GM12878 (cell line): Measurements from ENCODE around the gene CAMK2D. TPM values are rescaled to one million over a fixed set of nuclear protein-coding genes. Genes with fewer than 3 reads are reported as not detected.

Experiments used
- ATAC-seq: fragments of 200-7000 bp; cut with Tn5 transposase; 3 replicates; pipeline ENCODE4 v1.9.1; 2020; ENCODE audit warnings: mild to moderate bottlenecking, moderate library complexity
- BruUV-seq: library from RNA; stranded (reverse); fragments of 400-500 nt; replicated peaks from 2 replicates; lab custom pipeline; 2021; lab: Mats Ljungman, UMichigan
- CTCF ChIA-PET: fragments of 300-600 bp; sonication (Branson Sonifier 250); formaldehyde crosslinking; extraction: SDS; loops from one replicate; lab custom pipeline; 2021; ENCODE audit warnings: inconsistent platforms; lab: Yijun Ruan, JAX
- POLR2A ChIA-PET: fragments of 350-600 bp; formaldehyde crosslinking; extraction: SDS; loops from one replicate; lab custom pipeline; 2021; ENCODE audit warnings: inconsistent platforms; lab: Charles Lee
- RAD21 ChIA-PET: fragments of 300-600 bp; sonication (Branson Sonifier 250); formaldehyde crosslinking; loops from one replicate; lab custom pipeline; 2023; ENCODE audit warnings: antibody characterized with exemption; ENCODE audit not compliant: unreplicated experiment; lab: Charles Lee
- SMC1A ChIA-PET: fragments of 300-600 bp; sonication (Branson Sonifier 250); formaldehyde crosslinking; loops from one replicate; lab custom pipeline; 2023; ENCODE audit not compliant: unreplicated experiment, uncharacterized antibody; lab: Charles Lee
- DNase-seq: peaks from one replicate; pipeline ENCODE4 v3.0.0-alpha.2; 2011; ENCODE audit warnings: low read depth, low spot score
- FAIRE-seq: peaks from 3 replicates; lab custom pipeline; 2011; peaks lifted over from hg19 to GRCh38; lab: Jason Lieb, UNC
- H2AFZ ChIP-seq: 2 replicates; pipeline ENCODE4 v1.6.0; 2011; ENCODE audit warnings: low read depth, low read length, control low read depth; ENCODE audit not compliant: control insufficient read depth
- H3K27ac ChIP-seq: 2 replicates; pipeline ENCODE4 v1.5.1; 2011; ENCODE audit warnings: control low read depth; ENCODE audit not compliant: control insufficient read depth, insufficient read depth
- H3K27me3 ChIP-seq, 2 experiments: replicated peaks in 1 of 2; 2 replicates each; pipeline versions ENCODE4 v1.6.0 to v1.6.1; 2011; ENCODE audit warnings: low read length in 1 of 2; ENCODE audit not compliant: control insufficient read depth in 2 of 2, insufficient read depth in 2 of 2
- H3K36me3 ChIP-seq, 2 experiments: 2 replicates each; pipeline ENCODE4 v1.5.1; 2011; ENCODE audit warnings: low read length in 1 of 2; ENCODE audit not compliant: control insufficient read depth in 2 of 2, insufficient read depth in 2 of 2
- H3K4me1 ChIP-seq: 2 replicates; pipeline ENCODE4 v1.6.1; 2011; ENCODE audit warnings: mild to moderate bottlenecking, low read length, moderate library complexity, mixed read lengths; ENCODE audit not compliant: control insufficient read depth, insufficient read depth
- H3K4me2 ChIP-seq: 2 replicates; pipeline ENCODE4 v1.6.0; 2011; ENCODE audit warnings: control low read depth; ENCODE audit not compliant: control insufficient read depth, insufficient read depth
- H3K4me3 ChIP-seq: fragments of 200-600 bp; sonication (generic); 2 replicates; pipeline ENCODE4 v1.5.1; 2016
- H3K79me2 ChIP-seq: 2 replicates; pipeline ENCODE4 v1.6.0; 2011; ENCODE audit warnings: low read length; ENCODE audit not compliant: control insufficient read depth, insufficient read depth
- H3K9ac ChIP-seq: 2 replicates; pipeline ENCODE4 v1.8.0; 2011; ENCODE audit warnings: low read length, control low read depth, mixed read lengths; ENCODE audit not compliant: control insufficient read depth, insufficient read depth
- H3K9me3 ChIP-seq: replicated peaks from 3 replicates; pipeline ENCODE4 v1.5.1; 2011; ENCODE audit warnings: mild to moderate bottlenecking, low read length; ENCODE audit not compliant: control insufficient read depth, insufficient read depth
- H4K20me1 ChIP-seq: 2 replicates; pipeline ENCODE4 v1.6.0; 2011; ENCODE audit not compliant: control insufficient read depth, insufficient read depth
- BCL11A ChIP-seq: IDR thresholded peaks from 2 replicates; pipeline ENCODE4 v1.6.1; 2011; ENCODE audit warnings: low read depth, low read length
- CTCF ChIP-seq, 3 experiments: IDR thresholded peaks in 2 of 3; conservative IDR thresholded peaks in 1 of 3; 2 replicates each; pipeline ENCODE4 v1.5.1; 2011; ENCODE audit warnings: low read depth in 3 of 3, low read length in 3 of 3, mild to moderate bottlenecking in 3 of 3, control low read depth in 2 of 3, moderate library complexity in 2 of 3, inconsistent platforms in 1 of 3, mixed read lengths in 1 of 3; ENCODE audit not compliant: control insufficient read depth in 2 of 3, insufficient read depth in 1 of 3; ENCODE audit errors: extremely low read depth in 1 of 3
- E2F8 ChIP-seq: fragments of 450-650 bp; IDR thresholded peaks from 2 replicates; pipeline ENCODE4 v1.6.1; 2018; ENCODE audit warnings: mild to moderate bottlenecking, low read depth, moderate library complexity; ENCODE audit not compliant: partially characterized antibody
- EED ChIP-seq: sonication (generic); IDR thresholded peaks from 2 replicates; pipeline ENCODE4 v1.6.1; 2016; ENCODE audit warnings: antibody characterized with exemption, low read depth
- IRF4 ChIP-seq: IDR thresholded peaks from 2 replicates; pipeline ENCODE4 v1.6.1; 2011; ENCODE audit warnings: low read depth, low read length
- MTA2 ChIP-seq: fragments of 450-650 bp; IDR thresholded peaks from 2 replicates; pipeline ENCODE4 v1.6.1; 2016; ENCODE audit warnings: low read depth, mild to moderate bottlenecking, moderate library complexity
- MYC ChIP-seq: IDR thresholded peaks from 2 replicates; pipeline ENCODE4 v1.6.1; 2011; ENCODE audit warnings: mild to moderate bottlenecking, low read length, moderate library complexity, inconsistent platforms; ENCODE audit not compliant: insufficient read depth, insufficient replicate concordance, insufficient read length, severe bottlenecking
- POU2F2 ChIP-seq: IDR thresholded peaks from 3 replicates; pipeline ENCODE4 v1.6.1; 2011; ENCODE audit warnings: low read depth, mild to moderate bottlenecking, low read length, borderline replicate concordance
- RELA ChIP-seq: fragments of 450-650 bp; IDR thresholded peaks from 2 replicates; pipeline ENCODE4 v1.8.0; 2014; ENCODE audit warnings: borderline replicate concordance; ENCODE audit not compliant: partially characterized antibody
- RUNX3 ChIP-seq: IDR thresholded peaks from 2 replicates; pipeline ENCODE4 v1.6.1; 2012; ENCODE audit warnings: low read length, inconsistent platforms
- SMAD5 ChIP-seq: IDR thresholded peaks from 2 replicates; pipeline ENCODE4 v1.6.1; 2016; ENCODE audit warnings: antibody characterized with exemption, low read depth
- SRF ChIP-seq, 2 experiments: IDR thresholded peaks; 2 replicates each; pipeline ENCODE4 v1.6.1; 2011; ENCODE audit warnings: low read depth in 2 of 2, low read length in 2 of 2, mild to moderate bottlenecking in 1 of 2, moderate library complexity in 1 of 2
- TCF3 ChIP-seq: IDR thresholded peaks from 2 replicates; pipeline ENCODE4 v1.6.1; 2012; ENCODE audit warnings: low read depth, mild to moderate bottlenecking, low read length, borderline replicate concordance; ENCODE audit not compliant: insufficient read depth
- ZNF384 ChIP-seq: IDR thresholded peaks from 2 replicates; pipeline ENCODE4 v1.6.1; 2012; ENCODE audit warnings: low read depth, mild to moderate bottlenecking, low read length, improper control_type of control experiment, borderline replicate concordance
- WGBS: methylation state at CpG from one replicate; pipeline ENCODE4 v1.1.6; 2016; ENCODE audit warnings: low lambda C conversion rate; ENCODE audit not compliant: insufficient replicate concordance, insufficient coverage; ENCODE audit errors: missing lambda C conversion rate; 5-methylcytosine and 5-hydroxymethylcytosine counted together
- in situ Hi-C: fragments of 300-500 bp; cut with MboI; formaldehyde crosslinking; loops from 9 replicates; pipeline ENCODE4 v1.14.3; 2018; ENCODE audit warnings: mixed read lengths
- intact Hi-C: fragments of 100-400 bp; cut with micrococcal nuclease; formaldehyde crosslinking; loops from one replicate; pipeline ENCODE4 v1.14.2; 2022; ENCODE audit not compliant: unreplicated experiment
- polyA plus RNA-seq, 11 experiments: library from polyadenylated mRNA; depleted of rRNA in 4 of 11; unstranded in 6 of 11; stranded (reverse) in 5 of 11; fragments of >200 nt; fragmentation: Nextera tagmentation in 4 of 11; fragmentation: Illumina TruSeq in 1 of 11; extraction: Ambion mirVana in 4 of 11; extraction: Trizol in 1 of 11; gene quantifications; 1 replicate in 1 of 11; 2 replicates in 10 of 11; pipeline versions ENCODE4 v1.2.1 to v1.2.3, GENCODE V29; 2011 to 2016; ENCODE audit warnings: inconsistent platforms in 2 of 11, missing spikeins in 2 of 11, low read depth in 1 of 11
- total RNA-seq, 4 experiments: library from RNA; depleted of rRNA in 3 of 4; stranded (reverse); fragments of >200 nt in 3 of 4; fragmentation: Illumina TruSeq in 1 of 4; extraction: Trizol in 1 of 4; gene quantifications; 2 replicates each; pipeline versions ENCODE4 v1.2.1 to v1.2.3, GENCODE V29; 2013 to 2021
- TF ChIP-seq, protein P1 (sequence below): fragments of 450-650 bp; IDR thresholded peaks from 2 replicates; pipeline ENCODE4 v1.6.1; 2016; ENCODE audit warnings: mild to moderate bottlenecking
- TF ChIP-seq, protein P2 (sequence below): IDR thresholded peaks from 2 replicates; pipeline ENCODE4 v1.6.1; 2012; ENCODE audit warnings: low read depth, low read length, improper control_type of control experiment
- TF ChIP-seq, protein P3 (sequence below): IDR thresholded peaks from 2 replicates; pipeline ENCODE4 v1.6.1; 2011; ENCODE audit warnings: borderline replicate concordance, low read depth, mild to moderate bottlenecking, moderate library complexity, mixed read lengths, low read length; ENCODE audit not compliant: insufficient read depth; ENCODE audit errors: extremely low read length

CAMK2D gene
- total and polyA plus RNA-seq, 10 of the 15 experiments (the other 5 are each of a cell fraction or from before 2014, with no cell fraction given), result 6.9 to 88.5 (median 12.9) TPM

DNA sequence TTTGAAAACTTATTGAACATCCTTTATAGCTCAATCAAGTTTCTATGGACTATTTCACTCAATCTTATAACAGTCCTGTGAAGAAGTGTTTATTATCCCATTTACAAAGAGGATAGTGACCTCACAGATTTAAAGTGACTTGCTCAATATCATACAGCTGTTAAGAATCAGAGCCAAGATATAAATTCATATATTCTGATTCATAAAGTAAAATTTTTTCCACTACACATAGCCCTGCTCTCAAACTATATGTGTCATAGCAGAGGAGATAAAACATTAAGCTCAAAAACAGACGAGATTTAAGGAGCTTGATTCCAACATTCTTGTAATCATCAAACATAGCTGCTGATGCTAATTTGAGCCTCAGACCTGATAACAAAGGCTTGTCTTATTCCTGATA, 226.8 kb downstream of the CAMK2D start (continued):
- TF ChIP-seq, protein P1, sequence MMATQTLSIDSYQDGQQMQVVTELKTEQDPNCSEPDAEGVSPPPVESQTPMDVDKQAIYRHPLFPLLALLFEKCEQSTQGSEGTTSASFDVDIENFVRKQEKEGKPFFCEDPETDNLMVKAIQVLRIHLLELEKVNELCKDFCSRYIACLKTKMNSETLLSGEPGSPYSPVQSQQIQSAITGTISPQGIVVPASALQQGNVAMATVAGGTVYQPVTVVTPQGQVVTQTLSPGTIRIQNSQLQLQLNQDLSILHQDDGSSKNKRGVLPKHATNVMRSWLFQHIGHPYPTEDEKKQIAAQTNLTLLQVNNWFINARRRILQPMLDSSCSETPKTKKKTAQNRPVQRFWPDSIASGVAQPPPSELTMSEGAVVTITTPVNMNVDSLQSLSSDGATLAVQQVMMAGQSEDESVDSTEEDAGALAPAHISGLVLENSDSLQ, result no peak
- TF ChIP-seq ZNF384 (no peak), RELA (no peak), MTA2 (no peak), RUNX3 (no peak), EED (no peak), SMAD5 (no peak), MYC (no peak), TCF3 (no peak), BCL11A (no peak)
- TF ChIP-seq, protein P2, sequence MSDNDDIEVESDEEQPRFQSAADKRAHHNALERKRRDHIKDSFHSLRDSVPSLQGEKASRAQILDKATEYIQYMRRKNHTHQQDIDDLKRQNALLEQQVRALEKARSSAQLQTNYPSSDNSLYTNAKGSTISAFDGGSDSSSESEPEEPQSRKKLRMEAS, result no peak
- TF ChIP-seq, protein P3, sequence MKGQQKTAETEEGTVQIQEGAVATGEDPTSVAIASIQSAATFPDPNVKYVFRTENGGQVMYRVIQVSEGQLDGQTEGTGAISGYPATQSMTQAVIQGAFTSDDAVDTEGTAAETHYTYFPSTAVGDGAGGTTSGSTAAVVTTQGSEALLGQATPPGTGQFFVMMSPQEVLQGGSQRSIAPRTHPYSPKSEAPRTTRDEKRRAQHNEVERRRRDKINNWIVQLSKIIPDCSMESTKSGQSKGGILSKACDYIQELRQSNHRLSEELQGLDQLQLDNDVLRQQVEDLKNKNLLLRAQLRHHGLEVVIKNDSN, result no peak

- no peak overlapping the region for H3K9ac ChIP-seq
- no peak overlapping the region for H3K4me3 ChIP-seq
- CTCF ChIA-PET, result no interaction called here
- H3K9me3 ChIP-seq, result no peaks in the 10 kb centered on the region
- no peak for FAIRE-seq
- 83% methylated on average over 2 of the region's 2 CpGs for whole genome bisulfite sequencing
- no peak overlapping the region for H3K4me2 ChIP-seq
- no peak overlapping the region for H2AFZ ChIP-seq
- no peak for DNase-seq
- no peaks in the 10 kb centered on the region for H4K20me1 ChIP-seq
- intact Hi-C loops, result no loop called here
- in situ Hi-C loops, result no loop called here
- BruUV-seq, result no TSS peak
- POLR2A ChIA-PET, result no interaction called here
- H3K27ac ChIP-seq, result no peak overlapping the region
- SMC1A ChIA-PET, result interaction anchor here (0.9 to 1.1 kb wide), 2 partner anchors 36 to 49 kb away, joined by 3 to 4 read pairs; no protein-coding TSS in a partner anchor
- ATAC-seq, result no peak
- H3K4me1 ChIP-seq, result no peaks in the 10 kb centered on the region
- H3K36me3 ChIP-seq, result peaks cover 2 to 6% of the 10 kb centered on the region in 2 experiments; a peak in 2 of 4 replicates
- no peaks in the 10 kb centered on the region for H3K79me2 ChIP-seq
- H3K27me3 ChIP-seq, result no peaks in the 10 kb centered on the region
- RAD21 ChIA-PET, result interaction anchor here (0.8 kb wide), 1 partner anchor 16 kb away, joined by 3 read pairs; no protein-coding TSS in a partner anchor
- no peak for TF ChIP-seq E2F8
- no peak for TF ChIP-seq CTCF (IDR thresholded peaks at IDR 0.05 in 2 of 3, conservative IDR thresholded peaks at IDR 0.05 in 1 of 3; ENCODE audit: control insufficient read depth in 2 of 3, extremely low read depth in 1 of 3, insufficient read depth in 1 of 3, low read depth in 3 of 3, low read length in 3 of 3)
- no peak for TF ChIP-seq SRF (IDR thresholded peaks at IDR 0.05; ENCODE audit: low read depth in 2 of 2, low read length in 2 of 2)
- TF ChIP-seq POU2F2, result no peak
- no peak for TF ChIP-seq IRF4
These were observed 230.0 kb downstream of the CAMK2D start for GRCh38 chr4:113531572-113531971.
